ENCODE measurements around the gene EYS. TPM values are rescaled to one million over a fixed set of nuclear protein-coding genes. Genes with fewer than 3 reads are reported as not detected.

Gene EYS
- total RNA-seq, 1 experiment from 2014 or later, result not detected

GRCh38 chr6:64439274-64439673 lies 1267.8 kb downstream of the EYS start:
- no peak for ATAC-seq
- intact Hi-C loops (cut with micrococcal nuclease), result no loop called here

More at GRCh38 chr6:64439274-64439673, 1267.8 kb downstream of the EYS start:
- Histone ChIP-seq H3K4me3 (replicated peaks in 1 of 2; ENCODE audit: low read depth in 1 of 2, low read length in 2 of 2) (no peak overlapping the region), H3K79me2 (ENCODE audit: insufficient read depth, low read length) (no peaks in the 10 kb centered on the region), H3K4me2 (ENCODE audit: low read length) (no peak overlapping the region), H3K9me3 (ENCODE audit: control insufficient read depth in 1 of 2, insufficient read depth in 1 of 2, low read depth in 1 of 2, low read length in 2 of 2) (peaks cover 0 to 4% of the 10 kb centered on the region in 2 experiments; a peak in 3 of 4 replicates), H3K27ac (ENCODE audit: low read depth, low read length) (no peak overlapping the region), H3K4me1 (ENCODE audit: control insufficient read depth in 1 of 2, insufficient read depth in 2 of 2, low read length in 2 of 2) (no peaks in the 10 kb centered on the region), H3K9ac (ENCODE audit: low read length) (no peak overlapping the region), H3K27me3 (ENCODE audit: insufficient read depth, low read length) (no peaks in the 10 kb centered on the region), H4K20me1 (ENCODE audit: insufficient read depth) (no peaks in the 10 kb centered on the region), H3K9me2 (ENCODE audit: insufficient read depth) (no peaks in the 10 kb centered on the region), H2AFZ (ENCODE audit: low read depth, low read length, poor library complexity, severe bottlenecking) (no peak overlapping the region), H3K36me3 (ENCODE audit: control insufficient read depth in 1 of 2, insufficient read depth in 2 of 2, low read length in 2 of 2) (no peaks in the 10 kb centered on the region)
- BruUV-seq (replicated peaks), result no TSS peak
- POLR2A ChIA-PET, result no interaction called here
- CTCF ChIA-PET, result no interaction called here
- TF ChIP-seq RAD21 (IDR thresholded peaks at IDR 0.05; ENCODE audit: low read depth) (no peak), SIN3A (IDR thresholded peaks at IDR 0.05; ENCODE audit: low read depth) (no peak), REST (IDR thresholded peaks at IDR 0.05; ENCODE audit: low read depth) (no peak), CBX3 (IDR thresholded peaks at IDR 0.05; ENCODE audit: low read depth) (no peak), JUND (IDR thresholded peaks at IDR 0.05) (no peak), YY1 (IDR thresholded peaks at IDR 0.05; ENCODE audit: extremely low read depth, insufficient replicate concordance, low read depth, low read length) (no peak), SP1 (IDR thresholded peaks at IDR 0.05; ENCODE audit: low read depth) (no peak), EZH2phosphoT487 (IDR thresholded peaks at IDR 0.05; ENCODE audit: borderline replicate concordance) (no peak), CTCF (IDR thresholded peaks at IDR 0.05 in 2 of 3, conservative IDR thresholded peaks at IDR 0.05 in 1 of 3; ENCODE audit: borderline replicate concordance in 1 of 3, insufficient read depth in 1 of 3, low read depth in 2 of 3, low read length in 2 of 3) (no peak), MAX (IDR thresholded peaks at IDR 0.05) (no peak), ATF3 (IDR thresholded peaks at IDR 0.05) (no peak), ZNF274 (IDR thresholded peaks at IDR 0.05; ENCODE audit: low read depth, low read length) (no peak), SRF (IDR thresholded peaks at IDR 0.05; ENCODE audit: low read depth) (no peak), FOSL1 (IDR thresholded peaks at IDR 0.05; ENCODE audit: low read depth) (no peak), EGR1 (IDR thresholded peaks at IDR 0.05; ENCODE audit: low read depth) (no peak), TCF7L2 (IDR thresholded peaks at IDR 0.05; ENCODE audit: borderline replicate concordance, extremely low read depth, insufficient read depth, insufficient read length) (no peak), ELF1 (IDR thresholded peaks at IDR 0.05; ENCODE audit: borderline replicate concordance, low read depth) (no peak)
- no peak for DNase-seq (ENCODE audit: low read depth, low spot score)
- RAD21 ChIA-PET (ENCODE audit: low non-redundant PET in 1 of 2, low total read pairs in 2 of 2, uncharacterized antibody in 2 of 2, unreplicated experiment in 2 of 2), result no interaction called here
